HG03108 (cell line): Measurements from ENCODE around the gene SEC24D.

Experiments
- ATAC-seq: cut with Tn5 transposase; IDR thresholded peaks from one replicate; pipeline ENCODE4 v1.9.1; 2021; ENCODE audit warnings: moderate library complexity; ENCODE audit not compliant: unreplicated experiment

Gene SEC24D

GRCh38 chr4:118754890-118755289 is 81.0 kb downstream of the SEC24D start:
- no peak for ATAC-seq

GRCh38 chr4:118753685-118754084 is 82.2 kb downstream of the SEC24D start:
- ATAC-seq, result no peak

GRCh38 chr4:118753096-118753495 is 82.8 kb downstream of the SEC24D start:
- no peak for ATAC-seq

GRCh38 chr4:118752551-118752950 is 83.4 kb downstream of the SEC24D start:
- ATAC-seq, result no peak

GRCh38 chr4:118751629-118752323 is 84.2 kb downstream of the SEC24D start:
- no peak for ATAC-seq

GRCh38 chr4:118749347-118749988 is 86.5 kb downstream of the SEC24D start:
- ATAC-seq, result no peak

- ATAC-seq, result no peak
Observed at GRCh38 chr4:118746251-118746919, 89.5 kb downstream of the SEC24D start.

- no peak for ATAC-seq
Observed at GRCh38 chr4:118745357-118745756, 90.6 kb downstream of the SEC24D start.

GRCh38 chr4:118743867-118744266 is 92.1 kb downstream of the SEC24D start:
- ATAC-seq, result no peak

GRCh38 chr4:118742050-118742449 is 93.9 kb downstream of the SEC24D start:
- ATAC-seq, result no peak

GRCh38 chr4:118741301-118741855 is 94.5 kb downstream of the SEC24D start:
- no peak for ATAC-seq

GRCh38 chr4:118740869-118741268 is 95.1 kb downstream of the SEC24D start:
- no peak for ATAC-seq

- ATAC-seq, result no peak
Observed at GRCh38 chr4:118739022-118739713, 96.8 kb downstream of the SEC24D start.

GRCh38 chr4:118738090-118738489 is 97.8 kb downstream of the SEC24D start:
- no peak for ATAC-seq

GRCh38 chr4:118736900-118737299 is 99.0 kb downstream of the SEC24D start:
- no peak for ATAC-seq

- no peak for ATAC-seq
Observed at GRCh38 chr4:118734491-118735205, 101.3 kb downstream of the SEC24D start.

GRCh38 chr4:118732591-118733330 is 103.2 kb downstream of the SEC24D start:
- ATAC-seq, result no peak

- no peak for ATAC-seq
Observed at GRCh38 chr4:118730683-118731082, 105.2 kb downstream of the SEC24D start.

- no peak for ATAC-seq
Observed at GRCh38 chr4:118729287-118730286, 106.3 kb downstream of the SEC24D start.
